ENCODE data around the gene TSHZ1. TPM values are rescaled to one million over a fixed set of nuclear protein-coding genes. Genes with fewer than 3 reads are reported as not detected.

TSHZ1 gene
- total RNA-seq, 2 donors from 2014 or later, result 1.1 to 1.7 TPM

- no peaks in the 10 kb centered on the region for H3K27me3 Mint-ChIP-seq (ENCODE audit: insufficient read depth)
- H3K4me3 Mint-ChIP-seq, result no peak overlapping the region
- Histone ChIP-seq H3K27me3 (ENCODE audit: control insufficient read depth, insufficient read depth, low read length, poor library complexity, severe bottlenecking) (no peaks in the 10 kb centered on the region), H3K36me3 (ENCODE audit: control insufficient read depth, insufficient read depth, low read length) (no peaks in the 10 kb centered on the region), H3K9ac (ENCODE audit: extremely low read depth, low read length, poor library complexity, severe bottlenecking) (no peak overlapping the region), H3K9me3 (ENCODE audit: control insufficient read depth, low read length) (no peaks in the 10 kb centered on the region), H3K27ac (ENCODE audit: low read depth, low read length) (no peak overlapping the region), H3K4me3 (ENCODE audit: low read length) (no peak overlapping the region), H3K4me1 (ENCODE audit: control insufficient read depth, insufficient read depth, low read length) (no peaks in the 10 kb centered on the region)
- no peaks in the 10 kb centered on the region for H3K9me3 Mint-ChIP-seq
- H3K36me3 Mint-ChIP-seq (ENCODE audit: low read depth), result no peaks in the 10 kb centered on the region
- no peak for TF ChIP-seq CTCF (conservative IDR thresholded peaks at IDR 0.05)
- no peak for DNase-seq
- no peak overlapping the region for H3K27ac Mint-ChIP-seq
- 93 to 100% methylated on average over 1 to 5 of the region's 5 CpGs for whole genome bisulfite sequencing, 2 experiments (ENCODE audit: insufficient coverage in 1 of 2, insufficient read length in 1 of 2)
- peaks cover 14% of the 10 kb centered on the region for H3K4me1 Mint-ChIP-seq
Measured at GRCh38 chr18:75251466-75251865, 40.9 kb downstream of the TSHZ1 start.

- H3K9me3 Mint-ChIP-seq, result no peaks in the 10 kb centered on the region
- H3K27ac ChIP-seq (ENCODE audit: low read depth, low read length), result no peak overlapping the region
- H3K4me1 Mint-ChIP-seq, result peaks cover 14% of the 10 kb centered on the region
Measured at GRCh38 chr18:75252136-75252535, 41.5 kb downstream of the TSHZ1 start.

GRCh38 chr18:75253043-75253442, 42.4 kb downstream of the TSHZ1 start:
- H3K36me3 ChIP-seq (ENCODE audit: control insufficient read depth, insufficient read depth, low read length), result no peaks in the 10 kb centered on the region
- H3K27ac Mint-ChIP-seq, result no peak overlapping the region
- no peak overlapping the region for H3K4me3 Mint-ChIP-seq
- TF ChIP-seq CTCF (conservative IDR thresholded peaks at IDR 0.05), result no peak
- H3K27me3 Mint-ChIP-seq (ENCODE audit: insufficient read depth), result no peaks in the 10 kb centered on the region
- no peaks in the 10 kb centered on the region for H3K9me3 ChIP-seq (ENCODE audit: control insufficient read depth, low read length)
- WGBS, 2 experiments (ENCODE audit: insufficient coverage in 1 of 2, insufficient read length in 1 of 2), result 87% methylated on average over 1 of the region's 1 CpG; no CpG with 5 or more reads in 1 of the 2 experiments
- H3K4me1 ChIP-seq (ENCODE audit: control insufficient read depth, insufficient read depth, low read length), result no peaks in the 10 kb centered on the region
- peaks cover 14% of the 10 kb centered on the region for H3K4me1 Mint-ChIP-seq
- no peak overlapping the region for H3K27ac ChIP-seq (ENCODE audit: low read depth, low read length)
- no peaks in the 10 kb centered on the region for H3K27me3 ChIP-seq (ENCODE audit: control insufficient read depth, insufficient read depth, low read length, poor library complexity, severe bottlenecking)
- DNase-seq, result no peak
- H3K36me3 Mint-ChIP-seq (ENCODE audit: low read depth), result no peaks in the 10 kb centered on the region
- no peak overlapping the region for H3K9ac ChIP-seq (ENCODE audit: extremely low read depth, low read length, poor library complexity, severe bottlenecking)
- H3K9me3 Mint-ChIP-seq, result no peaks in the 10 kb centered on the region
- H3K4me3 ChIP-seq (ENCODE audit: low read length), result no peak overlapping the region

More at GRCh38 chr18:75252136-75252535, 41.5 kb downstream of the TSHZ1 start:
- Histone ChIP-seq H3K36me3 (ENCODE audit: control insufficient read depth, insufficient read depth, low read length) (no peaks in the 10 kb centered on the region), H3K27me3 (ENCODE audit: control insufficient read depth, insufficient read depth, low read length, poor library complexity, severe bottlenecking) (no peaks in the 10 kb centered on the region), H3K4me1 (ENCODE audit: control insufficient read depth, insufficient read depth, low read length) (no peaks in the 10 kb centered on the region), H3K9ac (ENCODE audit: extremely low read depth, low read length, poor library complexity, severe bottlenecking) (no peak overlapping the region), H3K9me3 (ENCODE audit: control insufficient read depth, low read length) (no peaks in the 10 kb centered on the region), H3K4me3 (ENCODE audit: low read length) (no peak overlapping the region)
- Mint-ChIP-seq H3K27me3 (ENCODE audit: insufficient read depth) (no peaks in the 10 kb centered on the region), H3K27ac (no peak overlapping the region), H3K4me3 (no peak overlapping the region), H3K36me3 (ENCODE audit: low read depth) (no peaks in the 10 kb centered on the region)
- 89% methylated on average over 2 of the region's 2 CpGs; no CpG with 5 or more reads in 1 of the 2 experiments for WGBS, 2 experiments (ENCODE audit: insufficient coverage in 1 of 2, insufficient read length in 1 of 2)
- no peak for TF ChIP-seq CTCF (conservative IDR thresholded peaks at IDR 0.05)
- DNase-seq, result no peak
